Measurements from ENCODE around the gene CCR9. TPM values are rescaled to one million over a fixed set of nuclear protein-coding genes. Genes with fewer than 3 reads are reported as not detected.

CCR9 gene
- total and polyA plus RNA-seq, 10 of the 15 experiments (the other 5 are each of a cell fraction or from before 2014, with no cell fraction given): 0.05 to 3.9 (median 2.4) TPM

- in situ Hi-C loops (cut with MboI): no loop called here
- peaks cover 29% of the 10 kb centered on the region for H3K4me1 ChIP-seq (ENCODE audit: control insufficient read depth, insufficient read depth, low read length)
- no peaks in the 10 kb centered on the region for H3K36me3 ChIP-seq (ENCODE audit: control insufficient read depth in 2 of 2, insufficient read depth in 2 of 2, low read length in 1 of 2)
- peak overlapping the region; percentile 74 for H3K27ac ChIP-seq (ENCODE audit: control insufficient read depth, insufficient read depth)
- H3K79me2 ChIP-seq (ENCODE audit: control insufficient read depth, insufficient read depth, low read length): no peaks in the 10 kb centered on the region
- ChIA-PET SMC1A (ENCODE audit: uncharacterized antibody, unreplicated experiment) (interaction anchor here (0.6 to 2.8 kb wide), 19 partner anchors 8 to 454 kb away, joined by 3 to 18 read pairs (median 4); no protein-coding TSS in a partner anchor), POLR2A (interaction anchor here (0.6 to 3.5 kb wide), 14 partner anchors 8 to 380 kb away, joined by 3 to 23 read pairs (median 4); no protein-coding TSS in a partner anchor), CTCF (interaction anchor here (0.6 to 1.7 kb wide), 15 partner anchors 11 to 224 kb away, joined by 3 to 6 read pairs (median 3); partner anchors contain the start of gene CCR9), RAD21 (ENCODE audit: unreplicated experiment) (interaction anchor here (0.6 to 11.1 kb wide), 21 partner anchors 11 to 225 kb away, joined by 3 to 169 read pairs (median 4); partner anchors contain the start of genes CCR9 and LZTFL1)
- peak overlapping the region; percentile 41 for H3K9ac ChIP-seq (ENCODE audit: control insufficient read depth, insufficient read depth, low read length)
- intact Hi-C loops (cut with micrococcal nuclease; ENCODE audit: unreplicated experiment): loop anchor here (1.0 kb wide), 3 partner anchors 14 to 50 kb away; no protein-coding TSS in a partner anchor
- H3K9me3 ChIP-seq (replicated peaks; ENCODE audit: control insufficient read depth, insufficient read depth, low read length): no peaks in the 10 kb centered on the region; the same call in 2 of the 3 replicates
- FAIRE-seq: peak; percentile 97
- H3K27me3 ChIP-seq (replicated peaks in 1 of 2; ENCODE audit: control insufficient read depth in 2 of 2, insufficient read depth in 2 of 2, low read length in 1 of 2): no peaks in the 10 kb centered on the region; a peak in 1 of 4 replicates
- 1% methylated on average over 13 of the region's 13 CpGs for WGBS (ENCODE audit: insufficient coverage, insufficient replicate concordance, low lambda C conversion rate, missing lambda C conversion rate)
- peak; percentile 92 for ATAC-seq
- H3K4me3 ChIP-seq: peak overlapping the region; percentile 40; the same call in 1 of the 2 replicates
- no TSS peak for BruUV-seq (replicated peaks)
- peak overlapping the region; percentile 46 for H3K4me2 ChIP-seq (ENCODE audit: control insufficient read depth, insufficient read depth)
- H2AFZ ChIP-seq (ENCODE audit: control insufficient read depth, low read depth, low read length): no peak overlapping the region
- peak; percentile 98 for DNase-seq (ENCODE audit: low read depth, low spot score)
- H4K20me1 ChIP-seq (ENCODE audit: control insufficient read depth, insufficient read depth): no peaks in the 10 kb centered on the region
- peak; percentile 90 for TF ChIP-seq MEF2A (IDR thresholded peaks at IDR 0.05; ENCODE audit: insufficient read depth, low read depth, low read length)
- peak; percentile 30; the same call in 1 of the 2 replicates for TF ChIP-seq SMARCA5 (IDR thresholded peaks at IDR 0.05)
- peak; percentile 86 for TF ChIP-seq CBFB (IDR thresholded peaks at IDR 0.05; ENCODE audit: low read depth)
- peak; percentile 97 for TF ChIP-seq MTA3 (IDR thresholded peaks at IDR 0.05; ENCODE audit: borderline replicate concordance, low read length)
- no peak for TF ChIP-seq SUPT20H (IDR thresholded peaks at IDR 0.05; ENCODE audit: borderline replicate concordance, control insufficient read depth, low read depth, low read length)
- TF ChIP-seq EED (IDR thresholded peaks at IDR 0.05; ENCODE audit: low read depth): peak; percentile 88
- no peak for TF ChIP-seq ZNF24 (IDR thresholded peaks at IDR 0.05)
- TF ChIP-seq MEF2B (IDR thresholded peaks at IDR 0.05; ENCODE audit: partially characterized antibody, poor library complexity, severe bottlenecking): peak; percentile 95
- TF ChIP-seq MYC (IDR thresholded peaks at IDR 0.05; ENCODE audit: insufficient read depth, insufficient read length, insufficient replicate concordance, low read length, severe bottlenecking): no peak
- TF ChIP-seq CREM (IDR thresholded peaks at IDR 0.05; ENCODE audit: low read depth): peak; percentile 84
- peak in 1 of 2 experiments; percentile 71; a peak in 1 of 4 replicates for TF ChIP-seq ETV6 (conservative IDR thresholded peaks at IDR 0.05 in 1 of 2, IDR thresholded peaks at IDR 0.05 in 1 of 2; ENCODE audit: borderline replicate concordance in 1 of 2, low read depth in 1 of 2)
- no peak for TF ChIP-seq STAT3 (IDR thresholded peaks at IDR 0.05; ENCODE audit: low read depth, low read length)
- peak; percentile 88 for TF ChIP-seq RUNX3 (IDR thresholded peaks at IDR 0.05; ENCODE audit: low read length)
- TF ChIP-seq PBX3 (IDR thresholded peaks at IDR 0.05; ENCODE audit: insufficient replicate concordance, low read depth, low read length): peak; percentile 7
- TF ChIP-seq YBX1 (IDR thresholded peaks at IDR 0.05): no peak
- no peak; the same call in 1 of the 2 replicates for TF ChIP-seq HDGF (IDR thresholded peaks at IDR 0.05)
- TF ChIP-seq POLR2AphosphoS2 (IDR thresholded peaks at IDR 0.05; ENCODE audit: low read depth, low read length): no peak
- TF ChIP-seq MTA2 (IDR thresholded peaks at IDR 0.05; ENCODE audit: low read depth): peak; percentile 88
- no peak for TF ChIP-seq SUZ12 (IDR thresholded peaks at IDR 0.05; ENCODE audit: unreplicated experiment)
- TF ChIP-seq ATF7 (IDR thresholded peaks at IDR 0.05; ENCODE audit: low read depth): peak; percentile 91
- 0 out of 2 replicates have a peak, but pooled peaks have one; percentile 13 for TF ChIP-seq RFX5 (IDR thresholded peaks at IDR 0.05; ENCODE audit: low read depth, low read length)
- TF ChIP-seq HSF1 (IDR thresholded peaks at IDR 0.05; ENCODE audit: low read depth, low read length): no peak
Measured at GRCh38 chr3:45915518-45916231, 29.3 kb downstream of the CCR9 start.
